DMS53 treated with DMSO at 0.1 percent for 48 hours (cell line): ENCODE measurements around the gene MRPL4.
"Not testable (repeated sequence)": the region's sequence is repeated elsewhere in the genome, so short reads cannot be mapped to it uniquely, and the experiment has no call there.

Experiments used
- DNase-seq: peaks from one replicate; lab custom pipeline; 2025; ENCODE audit not compliant: unreplicated experiment; lab: John Stamatoyannopoulos, UW

MRPL4 gene

DNA sequence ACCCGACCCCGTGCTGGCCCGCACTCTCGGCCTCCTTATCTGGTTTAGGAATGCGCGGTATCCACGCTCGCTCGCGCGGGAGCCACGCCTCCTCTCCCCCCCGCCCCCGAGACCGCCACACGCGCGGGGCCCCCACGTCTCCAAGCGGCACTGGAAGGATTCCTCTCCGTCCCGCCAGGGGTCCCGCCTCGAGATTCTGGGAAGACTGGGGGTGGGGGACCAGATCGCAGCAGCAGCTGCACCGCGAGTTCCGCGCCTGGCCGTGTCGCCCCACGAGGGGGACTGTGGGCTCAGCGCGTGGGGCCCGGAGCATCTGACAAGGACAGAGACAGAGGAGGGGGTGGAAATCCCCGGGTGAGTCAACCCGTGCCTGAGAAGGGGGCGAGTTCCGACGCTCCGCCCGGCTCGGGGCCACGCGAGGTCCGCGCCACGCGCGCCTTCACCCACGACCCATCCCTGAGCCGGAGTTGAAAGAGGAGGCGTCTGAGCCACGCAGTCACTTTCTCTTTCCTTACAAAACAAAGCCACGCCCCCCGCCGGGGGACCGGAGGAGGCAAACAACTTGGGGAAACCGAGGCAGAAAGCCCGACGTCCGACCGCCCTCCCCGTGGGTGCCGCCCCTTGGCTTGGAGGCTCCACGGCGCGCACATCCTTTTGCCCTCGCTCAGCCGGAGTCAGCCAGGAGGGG is 21.7 kb upstream of the MRPL4 start:
- no peak for DNase-seq

DNA sequence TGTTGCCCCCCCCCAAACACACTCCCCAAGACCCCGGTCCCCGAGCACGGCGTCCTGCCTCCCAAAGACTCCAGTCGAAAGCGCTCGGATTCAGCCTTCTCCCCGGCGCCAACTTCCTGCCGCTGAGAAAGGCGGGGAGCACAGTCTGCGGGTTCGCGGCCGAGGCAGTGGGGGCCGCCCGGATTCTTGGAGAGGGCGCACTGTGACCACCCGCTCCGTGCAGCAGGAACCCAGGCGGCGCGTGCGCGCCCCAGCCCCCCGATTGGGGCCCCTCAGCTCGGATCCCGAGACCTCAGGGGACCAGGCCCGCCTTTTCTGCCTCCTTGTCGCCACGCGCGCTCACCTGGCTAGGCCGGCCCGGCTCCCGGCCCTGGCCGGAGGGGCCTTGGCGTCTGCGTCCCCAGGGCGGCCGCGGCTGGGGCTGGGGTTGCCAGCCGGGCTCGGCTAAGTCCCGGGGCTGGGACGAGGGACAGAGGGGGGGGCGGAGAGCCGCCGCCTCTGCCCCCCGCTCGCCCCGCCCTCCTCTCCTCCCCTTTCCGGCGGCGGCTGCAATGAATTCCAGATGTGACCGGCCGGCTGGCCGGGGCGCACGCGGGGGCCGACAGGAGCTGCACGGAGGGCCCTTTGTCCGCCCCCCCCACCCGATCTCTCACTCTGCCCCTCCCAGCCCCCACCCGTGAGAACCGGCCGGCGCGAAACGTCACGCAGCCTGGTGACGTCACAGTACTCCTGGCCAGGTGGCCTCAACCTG is 21.0 kb upstream of the MRPL4 start, which contains the start of gene S1PR2:
Gene S1PR2, minus strand, starts transcription at position 471 of the 751 bp plus-strand sequence. CDS start 6,426 bp downstream, outside the sequence.
- peak; percentile 41 for DNase-seq

DNA sequence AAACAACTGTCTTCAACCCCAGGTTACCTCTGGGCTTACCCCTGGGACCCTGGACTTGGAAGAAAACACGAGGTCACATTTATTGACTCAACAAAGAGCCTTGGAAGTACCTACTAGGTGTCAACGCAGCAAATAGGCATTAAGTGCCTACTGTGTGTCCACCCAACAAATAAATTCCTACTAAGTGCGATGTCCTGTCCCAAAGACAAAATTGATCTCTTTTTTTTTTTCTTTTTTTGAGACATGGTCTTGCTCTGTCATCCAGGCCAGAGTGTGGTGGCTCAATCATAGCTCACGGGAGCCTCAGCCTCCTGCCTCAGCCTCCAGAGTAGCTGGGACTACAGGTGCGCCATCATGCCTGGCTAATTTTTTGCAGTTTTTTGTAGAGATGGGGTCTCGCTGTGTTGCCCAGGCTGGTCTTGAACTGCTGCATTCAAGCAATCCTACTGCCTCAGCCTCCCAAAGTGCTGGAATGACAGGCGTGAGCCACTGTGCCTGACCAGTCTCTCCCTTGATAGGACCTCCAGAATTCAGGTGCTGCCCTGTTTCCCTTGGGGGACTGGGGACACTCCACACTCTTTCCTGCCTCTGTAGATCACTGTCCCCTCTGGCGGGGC is 20.3 kb upstream of the MRPL4 start:
- DNase-seq: no peak

- no peak for DNase-seq
These were observed 18.1 kb upstream of the MRPL4 start for GRCh38 chr19:10233946-10234345.

DNA sequence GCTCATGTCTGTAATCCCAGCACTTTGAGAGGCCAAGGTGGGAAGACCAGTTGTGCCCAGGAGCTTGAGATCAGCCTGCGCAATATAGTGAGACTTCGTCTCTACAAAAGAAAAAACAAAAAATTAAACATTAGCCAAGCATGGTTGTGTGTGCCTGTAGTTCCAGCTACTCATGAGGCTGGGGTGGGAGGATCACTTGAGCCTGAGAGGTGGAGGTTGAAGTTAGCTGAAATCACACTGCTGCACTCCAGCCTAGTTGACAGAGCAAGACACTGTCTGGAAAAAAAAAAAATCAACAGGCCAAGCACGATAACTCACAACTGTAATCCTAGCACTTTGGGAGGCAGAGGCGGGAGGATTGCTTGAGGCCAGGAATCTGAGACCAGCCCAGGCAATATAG is 17.0 kb upstream of the MRPL4 start:
- DNase-seq: no peak

DNA sequence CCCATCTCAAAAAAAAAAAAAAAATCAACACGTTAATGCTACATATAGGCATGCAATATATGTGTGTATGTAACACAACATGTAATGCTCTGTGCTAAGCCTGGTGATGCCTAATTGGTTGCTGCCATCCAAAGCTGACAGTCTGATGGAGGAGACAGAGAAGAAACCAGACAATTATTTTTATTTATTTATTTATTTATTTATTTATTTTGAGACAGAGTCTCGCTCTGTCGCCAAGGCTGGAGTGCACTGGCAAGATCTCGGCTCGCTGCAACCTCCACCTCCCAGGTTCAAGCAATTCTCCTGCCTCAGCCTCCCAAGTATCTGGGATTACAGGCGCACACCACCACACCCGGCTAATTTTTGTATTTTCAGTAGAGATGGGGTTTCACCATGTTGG is 16.6 kb upstream of the MRPL4 start:
- not testable (repeated sequence) for DNase-seq

- DNase-seq: no peak
These were observed 14.3 kb upstream of the MRPL4 start for GRCh38 chr19:10237702-10238101.

DNA sequence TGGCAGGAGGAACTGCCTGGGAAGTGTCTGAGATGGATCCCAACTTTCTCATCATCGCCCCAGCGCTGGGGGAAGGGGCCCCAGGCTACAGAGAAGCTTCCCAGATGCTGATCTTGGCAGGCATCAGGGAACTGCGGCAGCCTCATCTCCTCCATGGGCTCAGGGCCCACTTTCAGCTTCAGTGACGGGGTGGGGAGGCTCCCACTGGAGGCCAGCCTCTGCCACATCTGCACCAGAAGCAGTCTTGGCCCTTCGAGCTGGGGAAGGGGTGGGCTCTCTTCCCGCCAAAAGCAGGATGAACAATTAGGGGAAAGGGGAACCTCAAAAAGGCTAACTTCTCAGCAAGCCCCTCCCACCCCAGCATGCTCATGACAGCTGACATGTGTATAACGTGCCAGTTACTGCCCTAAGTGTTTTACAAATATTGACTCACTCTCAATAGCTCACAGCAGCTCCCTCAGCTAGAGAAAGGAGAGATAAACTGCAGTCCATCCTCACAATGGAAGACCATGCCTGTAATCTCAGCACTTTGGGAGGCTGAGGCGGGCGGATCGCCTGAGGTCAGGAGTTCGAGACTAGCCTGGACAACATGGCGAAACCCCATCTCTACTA is 13.7 kb upstream of the MRPL4 start:
- peak; percentile 85 for DNase-seq

- DNase-seq: not testable (repeated sequence)
These were observed 10.1 kb upstream of the MRPL4 start for GRCh38 chr19:10241826-10242449.

- DNase-seq: no peak
These were observed 8.4 kb upstream of the MRPL4 start for GRCh38 chr19:10243606-10244005.

GRCh38 chr19:10245189-10245939 is 6.7 kb upstream of the MRPL4 start:
- no peak for DNase-seq

DNA sequence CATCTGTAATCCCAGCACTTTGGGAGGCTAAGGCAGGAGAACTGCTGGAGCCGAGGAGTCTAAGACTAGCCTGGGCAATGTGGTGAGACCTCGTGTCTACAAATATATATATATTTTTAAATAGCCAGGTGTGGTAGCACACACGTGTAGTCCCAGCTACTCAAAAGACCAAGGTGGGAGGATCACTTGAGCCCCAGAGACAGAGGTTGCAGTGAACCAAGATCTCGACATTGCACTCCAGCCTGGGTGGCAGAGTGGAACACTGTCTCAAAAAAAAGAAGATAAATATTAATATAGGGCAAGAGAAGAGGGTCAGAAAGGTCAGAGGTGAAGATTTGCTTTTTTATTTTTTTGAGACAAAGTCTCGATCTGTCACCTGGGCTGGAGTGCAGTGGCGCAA is 5.5 kb upstream of the MRPL4 start:
- DNase-seq: no peak

DNA sequence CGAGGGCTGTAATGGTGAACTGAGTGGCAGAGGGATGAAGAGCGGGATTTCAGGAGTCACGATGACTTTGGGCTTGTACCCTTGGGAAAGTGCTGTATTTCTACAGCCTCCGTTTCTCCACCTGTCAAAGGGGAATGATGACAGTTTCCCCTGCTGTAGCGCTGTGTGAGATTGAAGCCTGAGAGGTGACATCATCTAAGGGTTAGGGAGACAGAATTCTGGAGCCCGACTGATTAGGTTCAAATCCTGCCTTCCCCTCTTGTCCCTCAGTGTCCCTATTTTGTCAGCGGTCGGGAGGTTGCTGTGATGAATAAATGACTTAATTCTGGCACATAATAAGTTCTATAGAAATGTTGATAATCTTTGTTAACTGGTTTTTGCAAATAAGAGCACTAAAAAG is 693 bp downstream of the MRPL4 start:
- no peak for DNase-seq

GRCh38 chr19:10254244-10254643 is 2.2 kb downstream of the MRPL4 start:
- no peak for DNase-seq

- no peak for DNase-seq
These were observed 3.3 kb downstream of the MRPL4 start for GRCh38 chr19:10255358-10255757.

- DNase-seq: no peak
These were observed 4.5 kb downstream of the MRPL4 start for GRCh38 chr19:10256551-10256950.

DNA sequence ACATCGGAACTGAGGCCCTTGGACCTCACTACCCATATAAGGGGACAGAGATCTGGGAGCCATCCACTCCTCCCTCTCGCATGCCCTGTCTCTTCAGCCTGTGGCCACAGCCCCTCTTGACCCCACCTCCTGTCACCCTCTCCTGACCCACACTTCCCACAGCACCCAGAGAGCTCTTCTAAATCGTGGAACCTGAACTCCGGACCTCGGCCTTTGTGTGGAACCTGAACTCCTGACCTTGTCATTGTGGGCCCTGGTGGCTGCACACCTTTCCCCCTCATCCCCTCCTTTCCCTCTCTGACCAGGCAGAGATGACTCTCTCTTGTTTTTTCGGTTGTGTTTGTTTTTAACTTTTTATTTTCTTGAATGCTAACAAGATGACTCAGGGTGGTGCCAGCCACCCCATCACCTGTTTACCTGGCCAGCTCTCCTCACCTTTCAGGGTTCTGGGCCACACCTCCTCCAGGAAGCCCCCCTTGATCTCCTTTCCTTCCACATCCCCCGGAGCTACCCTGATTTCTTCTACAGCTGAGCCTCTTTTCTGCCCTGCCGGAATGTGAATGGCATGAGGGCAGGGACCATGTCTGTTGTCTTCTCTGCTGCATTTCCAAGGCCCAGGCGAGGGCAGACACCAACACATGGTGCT is 5.1 kb downstream of the MRPL4 start:
- DNase-seq: no peak

DNA sequence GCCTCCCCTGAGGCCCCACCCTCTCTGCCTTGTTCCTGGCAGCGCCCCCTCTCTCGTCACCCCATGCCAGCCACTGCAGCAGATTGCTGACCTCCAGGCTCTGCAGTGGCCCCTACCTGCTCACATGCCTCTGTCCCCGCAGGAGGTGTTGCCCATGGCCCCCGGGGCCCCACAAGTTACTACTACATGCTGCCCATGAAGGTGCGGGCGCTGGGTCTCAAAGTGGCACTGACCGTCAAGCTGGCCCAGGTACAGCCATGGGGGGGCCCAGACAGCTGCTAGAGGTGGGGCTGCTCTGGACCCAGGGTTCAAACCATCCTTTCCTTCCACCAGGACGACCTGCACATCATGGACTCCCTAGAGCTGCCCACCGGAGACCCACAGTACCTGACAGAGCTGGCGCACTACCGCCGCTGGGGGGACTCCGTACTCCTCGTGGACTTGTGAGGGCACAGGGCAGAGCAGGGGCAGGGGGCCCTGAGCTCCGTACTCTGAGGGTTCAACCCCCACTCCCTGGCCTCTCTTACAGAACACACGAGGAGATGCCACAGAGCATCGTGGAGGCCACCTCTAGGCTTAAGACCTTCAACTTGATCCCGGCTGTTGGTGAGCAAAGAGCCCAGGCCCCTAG is 6.2 kb downstream of the MRPL4 start:
- DNase-seq: no peak

DNA sequence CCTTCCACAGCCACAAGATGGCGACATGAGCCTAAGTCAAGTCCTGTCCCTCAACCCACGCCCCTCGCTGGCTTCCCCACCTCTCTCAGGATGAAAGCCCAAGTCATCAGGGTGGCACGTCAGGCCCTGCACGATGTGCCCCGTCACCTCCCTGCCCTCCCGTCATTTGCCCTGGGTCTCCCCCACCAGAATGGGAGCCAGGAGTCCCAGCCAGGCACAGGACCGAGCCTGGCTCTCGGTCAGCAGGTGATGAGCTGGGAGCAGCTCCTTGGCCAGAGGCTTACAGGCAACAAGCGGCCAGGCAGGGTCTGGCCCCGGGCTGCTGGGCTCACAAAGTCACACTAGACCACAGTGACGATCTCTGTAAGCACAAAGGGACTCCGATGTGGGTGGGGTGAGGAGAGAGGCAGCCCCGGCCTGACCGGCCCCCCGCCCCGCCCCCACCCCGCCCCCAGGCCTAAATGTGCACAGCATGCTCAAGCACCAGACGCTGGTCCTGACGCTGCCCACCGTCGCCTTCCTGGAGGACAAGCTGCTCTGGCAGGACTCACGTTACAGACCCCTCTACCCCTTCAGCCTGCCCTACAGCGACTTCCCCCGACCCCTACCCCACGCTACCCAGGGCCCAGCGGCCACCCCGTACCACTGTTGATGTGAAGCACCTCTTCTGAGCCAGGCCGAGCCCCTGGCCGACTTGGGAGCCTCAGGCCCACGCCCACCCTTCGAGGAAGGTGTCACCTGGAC is 7.3 kb downstream of the MRPL4 start:
- peak; percentile 75 for DNase-seq
